ENCODE measurements around the gene GAS6. TPM values are rescaled to one million over a fixed set of nuclear protein-coding genes. Genes with fewer than 3 reads are reported as not detected.

Gene GAS6
- total RNA-seq, 1 experiment from 2014 or later: 20.9 TPM

- Histone ChIP-seq H3K36me3 (ENCODE audit: low read depth, low read length) (no peaks in the 10 kb centered on the region), H3K27ac (ENCODE audit: low read length) (no peak overlapping the region), H3K4me2 (ENCODE audit: low read length) (no peak overlapping the region), H3K9ac (ENCODE audit: low read length) (no peak overlapping the region), H3F3A (ENCODE audit: low read length, unreplicated experiment) (no peaks in the 10 kb centered on the region), H2AFZ (ENCODE audit: low read length) (no peak overlapping the region), H3K4me3 (ENCODE audit: low read length) (no peak overlapping the region), H3K9me3 (ENCODE audit: low read length) (no peaks in the 10 kb centered on the region), H3K9me2 (replicated peaks; ENCODE audit: low read length) (no peaks in the 10 kb centered on the region), H3K4me1 (ENCODE audit: insufficient read depth, low read length) (no peaks in the 10 kb centered on the region), H3K79me2 (ENCODE audit: low read length) (no peaks in the 10 kb centered on the region), H3K27me3 (ENCODE audit: low read length) (no peaks in the 10 kb centered on the region), H4K20me1 (ENCODE audit: low read length) (no peaks in the 10 kb centered on the region)
- TF ChIP-seq EZH2phosphoT487 (IDR thresholded peaks at IDR 0.05; ENCODE audit: borderline replicate concordance, low read length): no peak
- no peak for TF ChIP-seq EZH2 (IDR thresholded peaks at IDR 0.05; ENCODE audit: low read length, unreplicated experiment)
- no peak for TF ChIP-seq CTCF (conservative IDR thresholded peaks at IDR 0.05; ENCODE audit: low read depth, low read length)
- ChIA-PET CTCF (no interaction called here), POLR2A (ENCODE audit: unreplicated experiment) (no interaction called here)
- intact Hi-C loops (cut with micrococcal nuclease): no loop called here
- ATAC-seq (no peak), DNase-seq (no peak)
- no TSS peak for BruUV-seq (replicated peaks)
Measured at GRCh38 chr13:113879494-113880360, 15.9 kb upstream of the GAS6 start.

GRCh38 chr13:113879017-113879416, 15.1 kb upstream of the GAS6 start:
- no peaks in the 10 kb centered on the region for H3K9me2 ChIP-seq (replicated peaks; ENCODE audit: low read length)
- H3K27ac ChIP-seq (ENCODE audit: low read length): no peak overlapping the region
- ATAC-seq: no peak
- no peak for DNase-seq
- H4K20me1 ChIP-seq (ENCODE audit: low read length): no peaks in the 10 kb centered on the region
- H3K9ac ChIP-seq (ENCODE audit: low read length): no peak overlapping the region
- ChIA-PET CTCF (no interaction called here), POLR2A (ENCODE audit: unreplicated experiment) (no interaction called here)
- no peak overlapping the region for H3K4me3 ChIP-seq (ENCODE audit: low read length)
- H3K9me3 ChIP-seq (ENCODE audit: low read length): no peaks in the 10 kb centered on the region
- BruUV-seq (replicated peaks): no TSS peak
- intact Hi-C loops (cut with micrococcal nuclease): no loop called here
- H3K79me2 ChIP-seq (ENCODE audit: low read length): no peaks in the 10 kb centered on the region
- H3K4me1 ChIP-seq (ENCODE audit: insufficient read depth, low read length): no peaks in the 10 kb centered on the region
- H3F3A ChIP-seq (ENCODE audit: low read length, unreplicated experiment): no peaks in the 10 kb centered on the region
- no peaks in the 10 kb centered on the region for H3K36me3 ChIP-seq (ENCODE audit: low read depth, low read length)
- H3K27me3 ChIP-seq (ENCODE audit: low read length): no peaks in the 10 kb centered on the region
- TF ChIP-seq EZH2phosphoT487 (IDR thresholded peaks at IDR 0.05; ENCODE audit: borderline replicate concordance, low read length) (no peak), CTCF (conservative IDR thresholded peaks at IDR 0.05; ENCODE audit: low read depth, low read length) (no peak), EZH2 (IDR thresholded peaks at IDR 0.05; ENCODE audit: low read length, unreplicated experiment) (no peak)
- no peak overlapping the region for H2AFZ ChIP-seq (ENCODE audit: low read length)
- no peak overlapping the region for H3K4me2 ChIP-seq (ENCODE audit: low read length)
